Measurements from ENCODE around the gene ESRRB. TPM values are rescaled to one million over a fixed set of nuclear protein-coding genes. Genes with fewer than 3 reads are reported as not detected.
A peak's percentile ranks its signal among the peaks of the same experiment; 100 is the strongest.

ESRRB gene
- total RNA-seq (0.13 TPM in 1 of 2 replicates, not detected in the other), polyA plus RNA-seq (not detected in 2 replicates)

GRCh38 chr14:76375947-76376404 is at the start of gene ESRRB:
Gene ESRRB (plus strand): TSS chr14:76376137. CDS start chr14:76376402, 265 bp downstream.
- TF ChIP-seq EZH2phosphoT487 (IDR thresholded peaks at IDR 0.05; ENCODE audit: low read depth, severe bottlenecking, unreplicated experiment), result no peak
- no peak for TF ChIP-seq EZH2 (IDR thresholded peaks at IDR 0.05; ENCODE audit: borderline replicate concordance)
- TF ChIP-seq CTCF (IDR thresholded peaks at IDR 0.05; ENCODE audit: poor library complexity), result no peak
- Histone ChIP-seq H3K9me3 (ENCODE audit: low read depth) (no peaks in the 10 kb centered on the region), H3K79me2 (no peaks in the 10 kb centered on the region), H3K27me3 (peaks cover 83% of the 10 kb centered on the region), H3K4me1 (ENCODE audit: insufficient read depth) (peaks cover 12% of the 10 kb centered on the region), H3K36me3 (replicated peaks; ENCODE audit: insufficient read depth, low read depth) (no peaks in the 10 kb centered on the region), H3K9me2 (replicated peaks; ENCODE audit: insufficient read depth) (no peaks in the 10 kb centered on the region), H3K27ac (no peak within 1 kb of the TSS), H3K4me3 (no peak within 1 kb of the TSS), H2AFZ (peak within 1 kb of the TSS; percentile 31), H4K20me1 (ENCODE audit: insufficient read depth, poor library complexity, severe bottlenecking) (no peaks in the 10 kb centered on the region), H3K4me2 (peak within 1 kb of the TSS; percentile 86)
- DNase-seq (ENCODE audit: low spot score), result peak; percentile 13
- 1% methylated on average over 27 of the region's 29 CpGs for WGBS (ENCODE audit: low lambda C conversion rate, missing lambda C conversion rate)

- no peaks in the 10 kb centered on the region for H3K4me1 ChIP-seq (ENCODE audit: insufficient read depth)
- no peak overlapping the region for H3K4me2 ChIP-seq
- 87% methylated on average over 11 of the region's 11 CpGs for WGBS (ENCODE audit: low lambda C conversion rate, missing lambda C conversion rate)
- H3K9me3 ChIP-seq (ENCODE audit: low read depth), result no peaks in the 10 kb centered on the region
- H3K9me2 ChIP-seq (replicated peaks; ENCODE audit: insufficient read depth), result no peaks in the 10 kb centered on the region
- no peaks in the 10 kb centered on the region for H4K20me1 ChIP-seq (ENCODE audit: insufficient read depth, poor library complexity, severe bottlenecking)
- H3K79me2 ChIP-seq, result no peaks in the 10 kb centered on the region
- no peaks in the 10 kb centered on the region for H3K36me3 ChIP-seq (replicated peaks; ENCODE audit: insufficient read depth, low read depth)
- DNase-seq (ENCODE audit: low spot score), result no peak
- no peak overlapping the region for H3K4me3 ChIP-seq
- H3K27ac ChIP-seq, result no peak overlapping the region
- no peak for TF ChIP-seq CTCF (IDR thresholded peaks at IDR 0.05; ENCODE audit: poor library complexity)
- H3K27me3 ChIP-seq, result peaks cover 36% of the 10 kb centered on the region
- H2AFZ ChIP-seq, result no peak overlapping the region
Measured at GRCh38 chr14:76326918-76327689, 48.8 kb upstream of the ESRRB start.

- Histone ChIP-seq H3K79me2 (no peaks in the 10 kb centered on the region), H3K27ac (no peak overlapping the region), H4K20me1 (ENCODE audit: insufficient read depth, poor library complexity, severe bottlenecking) (no peaks in the 10 kb centered on the region), H3K4me1 (ENCODE audit: insufficient read depth) (no peaks in the 10 kb centered on the region), H3K36me3 (replicated peaks; ENCODE audit: insufficient read depth, low read depth) (no peaks in the 10 kb centered on the region), H2AFZ (no peak overlapping the region), H3K27me3 (peaks cover 36% of the 10 kb centered on the region), H3K9me3 (ENCODE audit: low read depth) (no peaks in the 10 kb centered on the region), H3K4me2 (no peak overlapping the region), H3K9me2 (replicated peaks; ENCODE audit: insufficient read depth) (no peaks in the 10 kb centered on the region), H3K4me3 (no peak overlapping the region)
- WGBS (ENCODE audit: low lambda C conversion rate, missing lambda C conversion rate), result 78% methylated on average over 8 of the region's 8 CpGs
- TF ChIP-seq EZH2 (IDR thresholded peaks at IDR 0.05; ENCODE audit: borderline replicate concordance), result no peak
- no peak for TF ChIP-seq CTCF (IDR thresholded peaks at IDR 0.05; ENCODE audit: poor library complexity)
- no peak for TF ChIP-seq EZH2phosphoT487 (IDR thresholded peaks at IDR 0.05; ENCODE audit: low read depth, severe bottlenecking, unreplicated experiment)
- DNase-seq (ENCODE audit: low spot score), result no peak
Measured at GRCh38 chr14:76328457-76329137, 47.3 kb upstream of the ESRRB start.
